HG03159 (cell line): Measurements from ENCODE around the gene CCDC157.
A peak's percentile ranks its signal among the peaks of the same experiment; 100 is the strongest.
"Not testable (repeated sequence)": the region's sequence is repeated elsewhere in the genome, so short reads cannot be mapped to it uniquely, and the experiment has no call there.

ENCODE experiments used
- ATAC-seq: cut with Tn5 transposase; IDR thresholded peaks from one replicate; pipeline ENCODE4 v1.9.1; 2021; ENCODE audit warnings: mild to moderate bottlenecking, moderate library complexity; ENCODE audit not compliant: unreplicated experiment

The CCDC157 gene

DNA sequence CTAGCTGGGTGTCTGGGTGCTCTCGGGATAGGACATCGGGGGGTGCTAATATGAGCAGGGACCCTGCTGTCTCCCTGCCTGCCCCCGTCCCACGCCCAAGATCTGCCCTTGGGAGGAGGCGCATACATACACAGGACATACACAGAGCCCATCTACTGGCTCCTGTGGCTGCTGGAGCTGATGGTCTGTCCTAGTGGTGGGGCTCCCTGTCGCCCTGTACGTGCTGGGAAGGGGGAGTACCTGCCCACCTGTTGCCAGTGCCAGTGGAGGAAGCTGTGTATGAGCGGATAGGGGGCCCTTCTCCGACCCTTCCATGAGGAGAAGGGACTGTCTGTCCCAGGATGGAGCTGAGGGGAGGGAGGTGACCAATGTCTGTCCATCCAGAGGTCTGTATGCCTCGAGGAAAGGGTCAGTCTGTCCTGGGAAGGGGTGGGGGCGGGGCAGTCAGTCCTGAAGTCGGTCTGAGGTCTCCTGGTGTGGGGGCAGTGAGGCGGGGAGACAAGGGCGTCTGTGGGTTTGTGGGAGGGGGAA, 31.0 kb upstream of the CCDC157 start:
- ATAC-seq, result no peak

GRCh38 chr22:30326255-30326705, 30.5 kb upstream of the CCDC157 start:
- ATAC-seq, result peak; percentile 13

- peak; percentile 85 for ATAC-seq
These were observed 30.0 kb upstream of the CCDC157 start, which contains the start of gene TBC1D10A for GRCh38 chr22:30326706-30327362. Gene TBC1D10A, minus strand, starts transcription at chr22:30326941. Its CDS starts 60 bp downstream, at chr22:30326881.

- ATAC-seq, result no peak
These were observed 28.9 kb upstream of the CCDC157 start for GRCh38 chr22:30327864-30328345.

DNA sequence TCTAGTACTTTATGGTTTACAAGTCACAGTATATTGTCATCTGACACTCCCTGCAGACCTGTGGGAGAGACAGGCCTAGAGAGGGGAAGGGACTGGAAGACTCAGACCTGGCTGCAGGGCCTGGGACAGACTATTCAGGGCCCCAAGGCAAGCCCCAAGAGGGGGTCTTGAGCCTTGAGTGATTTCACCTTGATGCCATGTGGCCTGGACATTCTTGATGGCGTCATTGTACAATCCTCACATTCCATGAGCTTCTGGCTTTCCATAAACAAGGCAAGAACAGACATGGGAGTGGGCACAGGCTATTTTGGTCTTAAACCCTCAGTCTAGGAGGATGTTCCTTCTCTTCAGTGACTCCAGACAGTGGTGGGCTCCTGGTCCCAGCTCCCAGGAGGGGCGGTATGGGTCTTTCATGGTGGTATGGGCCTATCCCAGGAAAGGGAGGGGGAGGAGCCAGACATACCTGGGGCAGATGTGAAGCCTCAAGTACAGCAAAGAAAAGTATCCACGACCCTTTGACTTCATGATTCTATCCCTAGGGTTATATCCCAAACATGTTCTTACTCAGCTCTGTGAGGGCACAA, 28.2 kb upstream of the CCDC157 start:
- no peak for ATAC-seq

GRCh38 chr22:30332551-30332950, 24.3 kb upstream of the CCDC157 start:
- no peak for ATAC-seq

DNA sequence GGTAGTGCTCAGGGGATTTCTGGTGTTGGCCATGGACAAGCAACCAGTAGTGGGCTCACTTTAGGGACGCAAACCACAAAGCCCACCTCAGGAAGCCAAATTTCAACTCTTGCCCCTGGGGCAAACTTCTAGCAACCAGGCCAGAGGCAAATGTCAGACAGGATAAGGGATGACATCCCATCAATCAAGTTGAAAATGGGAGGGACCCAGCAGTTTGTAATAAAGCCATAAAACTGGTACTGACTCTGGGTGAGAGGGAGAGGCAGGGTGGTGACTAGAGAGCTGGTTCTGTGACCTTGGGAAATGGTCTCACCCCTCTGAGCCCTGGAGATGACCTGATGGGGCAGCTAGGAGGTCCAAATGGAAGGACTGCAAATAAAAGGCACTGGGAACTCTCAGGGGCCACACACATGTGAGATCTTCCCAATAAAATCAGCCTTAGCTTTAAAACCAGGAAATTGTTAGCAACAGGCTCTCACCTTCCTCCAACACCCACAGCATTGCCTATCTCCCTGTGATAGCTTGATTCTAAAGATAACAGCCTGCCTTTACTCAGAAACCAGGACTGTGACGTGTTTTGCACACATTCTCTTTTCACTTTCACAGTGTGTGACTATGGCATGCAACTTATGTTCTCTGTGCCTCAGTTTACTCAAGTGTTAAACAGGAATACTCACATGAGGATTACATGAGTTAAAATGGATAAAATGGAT, 23.7 kb upstream of the CCDC157 start:
- ATAC-seq, result no peak

GRCh38 chr22:30333707-30334087, 23.1 kb upstream of the CCDC157 start:
- no peak for ATAC-seq

- ATAC-seq, result no peak
These were observed 22.2 kb upstream of the CCDC157 start for GRCh38 chr22:30334646-30335045.

DNA sequence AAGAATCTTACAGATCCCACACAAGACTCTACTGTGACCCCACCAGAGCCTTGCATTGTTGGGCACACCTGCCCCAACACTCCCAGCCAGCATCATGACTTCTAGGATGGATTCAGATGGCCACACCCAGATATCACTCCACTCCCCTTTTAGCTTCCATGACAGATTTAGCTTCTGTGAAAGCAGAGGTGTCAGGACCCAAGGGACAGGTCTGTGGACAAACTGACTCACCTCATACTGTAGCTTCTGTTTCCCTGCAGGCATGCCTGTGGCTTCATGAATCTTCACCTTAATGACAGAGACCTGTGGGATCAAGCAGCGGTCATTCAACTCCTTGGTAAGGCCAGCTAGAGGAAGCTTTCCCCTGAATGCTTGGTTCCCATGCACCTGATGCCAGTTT, 21.6 kb upstream of the CCDC157 start:
- no peak for ATAC-seq

DNA sequence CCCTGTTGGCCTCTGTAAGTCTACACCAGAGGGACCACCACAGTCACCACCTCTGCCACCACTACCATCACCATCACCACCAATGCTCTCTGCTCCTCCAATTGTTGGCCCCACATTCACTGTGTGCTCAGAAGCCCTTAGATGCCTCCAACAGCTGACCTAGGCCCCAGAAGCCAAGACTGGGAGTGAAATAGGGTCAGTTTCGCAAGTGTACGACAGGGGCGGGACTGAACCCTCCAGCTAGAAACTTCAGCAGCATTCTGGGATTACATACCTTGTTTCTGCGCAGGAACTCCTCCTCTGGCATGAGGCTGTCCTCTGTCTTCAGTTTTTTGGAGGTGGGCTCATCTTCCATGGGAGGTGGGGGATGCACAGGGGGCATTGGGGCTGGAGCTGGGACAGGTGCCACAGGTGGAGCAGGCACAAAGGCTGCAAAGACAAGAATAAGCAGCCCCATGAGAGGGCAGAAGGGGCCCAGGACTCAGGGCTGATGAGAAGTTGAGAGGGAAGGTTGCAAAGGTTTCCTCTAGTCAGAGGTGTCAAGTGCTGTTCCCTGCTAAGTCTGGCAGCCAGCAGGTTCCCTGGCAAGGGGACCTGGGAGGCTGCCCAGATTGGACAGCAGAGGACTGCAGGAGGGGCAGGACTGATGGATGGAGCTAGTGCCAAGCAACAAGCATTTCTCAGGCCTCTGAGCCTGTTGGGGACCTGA, 19.9 kb upstream of the CCDC157 start:
- ATAC-seq, result no peak

DNA sequence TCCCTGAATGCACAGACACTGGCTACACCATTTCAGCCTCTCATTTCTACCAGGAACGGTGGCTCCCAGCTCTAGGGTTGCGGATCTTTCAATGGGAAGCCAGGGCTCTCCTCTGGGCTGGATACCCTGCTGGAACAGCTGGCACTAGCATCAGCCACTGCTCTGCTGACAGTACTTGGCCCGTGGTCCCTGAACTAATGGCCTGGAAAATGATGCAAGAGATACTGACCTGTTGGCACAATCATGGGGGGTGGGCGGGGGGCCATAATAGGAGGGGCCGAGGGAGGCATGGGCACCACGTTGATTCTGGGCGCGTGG, 19.4 kb upstream of the CCDC157 start:
- ATAC-seq, result no peak

DNA sequence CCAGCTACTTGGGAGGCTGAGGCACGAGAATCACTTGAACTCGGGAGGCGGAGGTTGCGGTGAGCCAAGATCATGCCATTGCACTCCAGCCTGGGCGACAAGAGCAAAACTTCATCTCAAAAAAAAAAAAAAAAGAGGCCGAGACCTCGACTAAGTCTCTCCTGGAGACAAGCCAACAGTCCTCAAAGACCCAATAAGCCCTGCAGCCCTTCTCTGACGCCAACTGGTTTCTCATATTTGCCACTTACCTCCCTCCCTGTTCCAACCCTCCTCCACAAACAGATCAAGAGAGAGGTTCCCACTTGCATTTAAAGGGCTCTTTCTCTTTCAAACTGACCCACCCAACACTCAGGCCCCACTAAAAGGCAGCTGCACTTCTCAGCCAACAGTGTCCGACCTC, 18.5 kb upstream of the CCDC157 start:
- not testable (repeated sequence) for ATAC-seq

DNA sequence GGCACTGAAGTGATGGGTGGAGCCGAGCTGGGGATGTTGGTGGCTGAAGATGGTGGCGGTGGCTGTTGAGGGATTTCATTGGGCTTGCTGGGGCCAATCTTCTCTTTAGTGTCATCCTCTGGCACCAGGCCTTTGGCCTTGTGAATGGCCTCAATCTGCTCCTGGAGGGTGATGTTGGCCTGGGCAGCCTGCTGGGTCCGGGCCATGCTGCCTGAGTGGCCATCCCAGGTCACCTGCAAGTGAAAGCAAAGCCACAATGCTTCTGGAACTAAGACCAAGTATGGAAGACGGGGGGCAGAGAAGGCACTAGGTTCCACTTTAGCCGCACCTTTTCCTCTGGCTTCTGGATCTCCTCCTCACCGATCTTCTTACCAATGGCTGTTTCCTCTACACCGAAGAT, 18.0 kb upstream of the CCDC157 start:
- ATAC-seq, result no peak

GRCh38 chr22:30340911-30341685, 15.7 kb upstream of the CCDC157 start:
- no peak for ATAC-seq

- no peak for ATAC-seq
These were observed 12.2 kb upstream of the CCDC157 start for GRCh38 chr22:30344447-30345200.

GRCh38 chr22:30347255-30347892, 9.4 kb upstream of the CCDC157 start:
- no peak for ATAC-seq

GRCh38 chr22:30348404-30348803, 8.4 kb upstream of the CCDC157 start:
- ATAC-seq, result no peak

- no peak for ATAC-seq
These were observed 8.0 kb upstream of the CCDC157 start for GRCh38 chr22:30348809-30349208.
